NOMO-1 treated with dmso at 0.1 percent for 144 hours (cell line): ENCODE measurements around the gene AQP1.

Experiments
- DNase-seq: peaks from one replicate; lab custom pipeline; 2025; ENCODE audit not compliant: unreplicated experiment; lab: John Stamatoyannopoulos, UW

AQP1 gene

DNA sequence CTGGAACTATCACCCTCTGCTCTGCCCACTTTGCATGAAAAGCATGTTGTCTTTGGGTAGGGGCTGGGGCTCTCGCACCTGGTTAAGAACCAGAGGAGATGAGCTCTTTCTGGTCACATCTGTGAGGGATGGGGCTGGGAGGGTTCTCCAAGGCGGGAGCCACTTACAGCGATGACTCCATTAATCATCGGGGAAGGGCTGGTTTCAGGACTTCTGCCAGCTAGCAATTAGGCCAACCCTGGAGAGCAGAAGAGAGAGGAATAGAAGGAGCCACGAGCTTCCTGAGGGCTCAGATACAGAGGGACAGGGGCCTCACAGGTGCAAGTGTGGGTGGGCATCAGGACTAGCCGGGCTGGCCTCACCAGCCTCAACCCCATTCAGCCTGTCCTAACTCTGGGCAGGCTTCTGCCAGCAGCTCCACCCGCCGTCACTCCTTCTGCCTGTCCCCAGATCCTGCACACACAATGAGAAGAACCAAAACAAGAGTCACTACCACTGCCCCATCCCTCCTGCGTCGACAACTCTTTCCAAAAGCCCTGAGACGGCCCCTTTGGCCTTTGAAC lies 8.4 kb downstream of the AQP1 start:
- DNase-seq = no peak

DNA sequence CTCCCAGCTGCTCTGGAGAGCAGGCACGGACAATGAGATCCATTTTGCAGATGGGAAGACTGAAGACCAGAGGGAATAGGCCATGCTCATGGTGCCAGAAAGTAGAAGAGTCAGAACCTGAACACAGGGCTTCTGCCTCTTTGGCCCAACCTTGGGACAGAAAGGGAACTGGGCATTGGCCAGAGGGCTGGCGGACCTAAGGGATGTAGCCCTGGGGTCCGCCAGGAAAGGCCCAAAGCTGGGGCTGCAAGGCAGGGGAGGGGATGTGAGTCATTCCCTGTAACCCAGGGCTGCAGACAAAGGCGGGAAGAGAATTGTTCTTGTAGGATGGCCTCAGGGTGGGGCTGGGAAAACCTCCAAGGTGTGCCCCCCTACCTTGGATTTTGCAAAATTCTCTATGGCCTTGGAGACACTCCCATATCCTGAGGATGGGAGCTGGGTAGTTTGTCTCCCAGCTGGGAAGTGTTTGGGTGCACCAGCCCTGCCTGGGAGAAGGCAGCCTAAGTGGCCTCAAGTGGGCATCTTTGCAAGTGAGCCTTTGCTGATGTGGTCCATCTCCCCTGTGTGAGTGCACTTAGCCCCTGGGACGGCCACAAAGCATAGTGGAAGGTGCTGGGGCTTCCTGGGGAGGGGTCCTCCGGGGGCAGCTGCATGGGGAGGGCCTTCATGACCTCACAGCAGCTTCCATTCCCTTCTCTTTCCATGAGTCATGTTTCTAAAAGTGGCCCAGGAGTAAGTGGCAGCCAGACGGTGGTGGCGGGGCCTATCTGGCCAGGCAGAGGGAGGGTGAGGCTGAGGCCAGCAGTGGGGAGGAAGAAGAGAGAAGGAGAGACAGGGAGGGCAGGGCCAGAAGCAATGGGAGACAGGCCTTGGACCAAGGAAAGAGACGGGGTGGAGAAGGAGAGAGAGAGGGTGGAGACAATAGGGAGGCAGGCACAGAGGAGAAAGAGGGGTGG lies 9.2 kb downstream of the AQP1 start:
- DNase-seq = no peak

DNA sequence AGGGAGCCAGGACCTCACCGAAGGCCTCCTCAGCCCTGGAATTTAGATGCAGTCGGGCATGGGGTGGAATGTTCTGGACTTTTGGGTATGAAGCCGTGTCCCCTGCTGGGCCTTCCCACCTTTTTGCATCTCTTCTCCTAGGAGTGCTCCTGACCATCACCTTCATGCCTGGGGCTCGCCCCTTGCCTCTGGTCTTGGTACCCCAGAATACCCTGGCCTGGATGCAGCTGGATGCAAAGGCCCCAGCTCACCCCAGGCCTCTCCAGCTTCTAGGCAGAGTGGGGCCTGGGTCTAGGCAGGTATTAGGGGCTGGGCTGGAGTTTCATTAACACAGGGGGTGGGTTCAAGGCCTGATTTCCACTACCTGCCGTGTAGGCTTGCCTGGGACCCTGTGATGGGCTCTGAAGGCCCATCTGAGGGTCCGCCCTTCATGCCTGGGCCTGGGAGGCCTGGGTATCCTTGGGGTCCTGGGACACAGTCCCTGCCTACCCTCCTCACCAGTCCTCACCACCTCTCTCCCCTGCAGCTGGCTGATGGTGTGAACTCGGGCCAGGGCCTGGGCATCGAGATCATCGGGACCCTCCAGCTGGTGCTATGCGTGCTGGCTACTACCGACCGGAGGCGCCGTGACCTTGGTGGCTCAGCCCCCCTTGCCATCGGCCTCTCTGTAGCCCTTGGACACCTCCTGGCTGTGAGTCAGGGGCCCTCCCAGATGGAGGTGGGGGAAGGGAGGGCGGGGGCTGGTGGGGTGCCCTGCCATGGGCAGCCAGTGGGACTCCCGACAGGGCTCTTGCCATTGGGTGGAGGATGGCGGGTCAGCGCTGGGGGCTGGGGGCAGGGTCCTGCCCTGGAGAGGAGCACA lies 10.1 kb downstream of the AQP1 start:
- DNase-seq = no peak

DNA sequence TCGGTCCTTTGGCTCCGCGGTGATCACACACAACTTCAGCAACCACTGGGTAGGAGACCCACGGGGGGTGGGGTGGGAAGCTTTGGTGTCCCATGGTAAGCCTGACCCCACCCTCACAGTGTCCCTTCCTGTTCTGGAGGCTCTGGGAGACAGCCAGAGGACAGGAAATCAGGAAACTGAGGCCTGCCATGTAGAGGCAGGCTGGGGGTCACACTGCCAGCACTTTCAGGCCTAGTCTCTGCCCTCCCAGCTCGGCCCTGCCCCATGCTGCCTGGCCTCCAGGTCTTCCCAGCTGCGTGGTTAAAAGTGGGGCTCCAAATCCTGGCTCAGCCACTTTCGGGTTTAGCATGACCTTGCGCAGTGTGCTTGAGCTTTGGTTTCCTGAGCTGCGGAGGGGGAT lies 10.9 kb downstream of the AQP1 start:
- no peak for DNase-seq

DNA sequence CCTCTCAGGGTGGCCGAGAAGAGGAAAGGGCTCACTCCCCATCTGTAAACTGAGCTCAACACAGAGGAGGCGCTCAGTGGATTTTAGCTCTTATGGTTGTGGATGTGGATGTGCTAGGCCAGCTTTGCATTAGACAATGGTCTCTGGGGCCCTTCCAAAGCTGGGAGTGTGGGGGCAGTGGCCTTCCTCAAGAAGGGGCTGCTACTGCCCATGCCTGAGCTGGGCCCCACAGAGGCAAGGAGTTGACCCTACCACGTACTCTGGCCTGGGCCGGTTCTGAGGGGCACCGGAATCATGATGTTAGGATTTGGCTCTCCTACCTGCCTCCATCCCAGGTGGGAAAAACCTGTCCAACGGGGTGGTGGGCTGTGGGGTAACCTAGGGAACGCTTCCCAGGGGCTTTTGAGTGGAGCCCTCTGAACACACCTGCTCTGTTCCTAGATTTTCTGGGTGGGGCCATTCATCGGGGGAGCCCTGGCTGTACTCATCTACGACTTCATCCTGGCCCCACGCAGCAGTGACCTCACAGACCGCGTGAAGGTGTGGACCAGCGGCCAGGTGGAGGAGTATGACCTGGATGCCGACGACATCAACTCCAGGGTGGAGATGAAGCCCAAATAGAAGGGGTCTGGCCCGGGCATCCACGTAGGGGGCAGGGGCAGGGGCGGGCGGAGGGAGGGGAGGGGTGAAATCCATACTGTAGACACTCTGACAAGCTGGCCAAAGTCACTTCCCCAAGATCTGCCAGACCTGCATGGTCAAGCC lies 11.5 kb downstream of the AQP1 start:
- DNase-seq = no peak

DNA sequence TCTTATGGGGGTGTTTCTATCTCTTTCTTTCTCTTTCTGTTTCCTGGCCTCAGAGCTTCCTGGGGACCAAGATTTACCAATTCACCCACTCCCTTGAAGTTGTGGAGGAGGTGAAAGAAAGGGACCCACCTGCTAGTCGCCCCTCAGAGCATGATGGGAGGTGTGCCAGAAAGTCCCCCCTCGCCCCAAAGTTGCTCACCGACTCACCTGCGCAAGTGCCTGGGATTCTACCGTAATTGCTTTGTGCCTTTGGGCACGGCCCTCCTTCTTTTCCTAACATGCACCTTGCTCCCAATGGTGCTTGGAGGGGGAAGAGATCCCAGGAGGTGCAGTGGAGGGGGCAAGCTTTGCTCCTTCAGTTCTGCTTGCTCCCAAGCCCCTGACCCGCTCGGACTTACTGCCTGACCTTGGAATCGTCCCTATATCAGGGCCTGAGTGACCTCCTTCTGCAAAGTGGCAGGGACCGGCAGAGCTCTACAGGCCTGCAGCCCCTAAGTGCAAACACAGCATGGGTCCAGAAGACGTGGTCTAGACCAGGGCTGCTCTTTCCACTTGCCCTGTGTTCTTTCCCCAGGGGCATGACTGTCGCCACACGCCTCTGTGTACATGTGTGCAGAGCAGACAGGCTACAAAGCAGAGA lies 12.2 kb downstream of the AQP1 start:
- DNase-seq = no peak

DNA sequence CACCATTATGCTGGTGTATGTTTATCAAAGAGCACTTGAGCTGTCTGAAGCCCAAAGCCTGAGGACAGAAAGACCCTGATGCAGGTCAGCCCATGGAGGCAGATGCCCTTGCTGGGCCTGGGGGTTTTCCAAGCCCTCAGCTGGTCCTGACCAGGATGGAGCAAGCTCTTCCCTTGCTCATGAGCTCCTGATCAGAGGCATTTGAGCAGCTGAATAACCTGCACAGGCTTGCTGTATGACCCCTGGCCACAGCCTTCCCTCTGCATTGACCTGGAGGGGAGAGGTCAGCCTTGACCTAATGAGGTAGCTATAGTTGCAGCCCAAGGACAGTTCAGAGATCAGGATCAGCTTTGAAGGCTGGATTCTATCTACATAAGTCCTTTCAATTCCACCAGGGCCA lies 13.0 kb downstream of the AQP1 start:
- no peak for DNase-seq

DNA sequence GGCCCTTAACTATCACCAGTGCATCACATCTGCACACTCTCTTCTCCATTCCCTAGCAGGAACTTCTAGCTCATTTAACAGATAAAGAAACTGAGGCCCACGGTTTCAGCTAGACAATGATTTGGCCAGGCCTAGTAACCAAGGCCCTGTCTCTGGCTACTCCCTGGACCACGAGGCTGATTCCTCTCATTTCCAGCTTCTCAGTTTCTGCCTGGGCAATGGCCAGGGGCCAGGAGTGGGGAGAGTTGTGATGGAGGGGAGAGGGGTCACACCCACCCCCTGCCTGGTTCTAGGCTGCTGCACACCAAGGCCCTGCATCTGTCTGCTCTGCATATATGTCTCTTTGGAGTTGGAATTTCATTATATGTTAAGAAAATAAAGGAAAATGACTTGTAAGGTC lies 13.5 kb downstream of the AQP1 start:
- DNase-seq = no peak

DNA sequence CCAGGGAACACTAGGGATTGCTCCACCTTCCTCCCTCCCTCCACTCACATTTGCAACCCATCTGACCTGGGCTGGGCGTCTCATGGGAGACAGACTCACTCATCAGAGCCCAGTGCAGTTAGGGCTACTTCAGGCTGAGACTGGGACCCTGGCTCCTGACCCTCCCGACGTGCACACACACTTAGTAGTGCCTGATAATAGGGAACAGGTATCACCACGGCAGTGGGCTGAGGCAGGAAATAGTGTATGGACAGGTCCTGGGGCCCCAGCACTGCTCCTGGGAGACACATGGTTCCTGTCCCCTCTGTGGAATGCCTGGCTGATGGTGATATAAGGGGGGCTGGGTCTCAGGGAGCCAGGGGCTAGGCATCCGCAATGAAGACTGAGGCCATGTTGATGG lies 14.3 kb downstream of the AQP1 start:
- DNase-seq = no peak

DNA sequence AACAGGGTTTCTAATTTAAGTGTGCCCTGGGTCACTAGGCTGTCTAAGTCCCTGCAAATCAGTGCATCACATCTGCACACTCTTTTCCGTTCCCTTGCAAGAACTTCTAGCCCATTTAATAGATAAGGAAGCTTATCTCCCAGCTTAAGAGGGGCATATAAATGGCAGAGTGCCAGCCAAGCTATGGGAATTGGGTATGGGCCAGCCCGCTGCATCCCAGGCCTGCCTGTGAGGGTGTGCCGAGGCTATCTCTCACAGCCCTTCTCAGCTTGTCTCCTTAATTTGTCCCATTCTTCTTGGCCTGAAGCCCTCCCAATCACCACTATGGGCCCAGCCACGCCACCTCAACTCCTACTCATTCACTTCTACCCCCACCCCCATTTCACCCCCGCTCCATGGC lies 14.7 kb downstream of the AQP1 start:
- no peak for DNase-seq

DNA sequence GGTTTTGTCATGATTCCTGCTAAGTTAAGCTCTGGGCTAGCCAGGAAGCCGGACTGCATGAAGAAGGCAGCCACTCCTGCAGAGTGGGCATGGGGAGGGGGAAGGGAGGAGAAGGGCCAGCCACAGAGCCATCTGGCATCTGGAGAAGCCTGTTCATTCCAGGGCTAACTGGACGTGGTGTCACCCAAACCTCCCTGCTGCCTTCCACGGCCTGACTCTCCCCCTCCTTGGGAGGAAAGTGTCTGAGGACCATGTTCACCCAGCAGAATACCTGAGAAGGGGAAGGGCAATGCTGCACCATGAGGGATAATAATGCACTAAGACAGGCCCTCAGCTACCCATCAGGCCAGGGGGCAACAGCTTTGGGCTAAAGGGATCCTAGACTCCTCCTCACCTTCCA lies 15.4 kb downstream of the AQP1 start:
- DNase-seq = no peak

DNA sequence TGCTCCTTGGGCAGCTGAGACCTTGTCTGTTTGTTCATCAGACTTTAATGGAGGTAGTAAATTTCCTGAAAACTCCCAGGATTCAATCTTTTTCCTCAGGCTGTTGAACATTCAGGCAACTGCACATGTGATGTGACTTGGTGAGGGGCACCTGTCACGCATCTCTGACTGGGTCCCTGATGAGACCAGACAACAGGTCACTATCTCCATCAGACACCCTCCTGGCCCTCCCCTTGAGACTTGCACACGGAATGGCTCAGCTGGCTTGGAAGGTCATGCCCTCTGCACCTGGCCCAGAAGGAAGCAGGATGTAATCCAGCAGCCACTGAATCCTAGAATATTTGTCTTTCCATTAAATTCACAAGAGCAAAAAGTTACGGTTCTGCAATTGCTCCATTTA lies 15.9 kb downstream of the AQP1 start:
- no peak for DNase-seq

DNA sequence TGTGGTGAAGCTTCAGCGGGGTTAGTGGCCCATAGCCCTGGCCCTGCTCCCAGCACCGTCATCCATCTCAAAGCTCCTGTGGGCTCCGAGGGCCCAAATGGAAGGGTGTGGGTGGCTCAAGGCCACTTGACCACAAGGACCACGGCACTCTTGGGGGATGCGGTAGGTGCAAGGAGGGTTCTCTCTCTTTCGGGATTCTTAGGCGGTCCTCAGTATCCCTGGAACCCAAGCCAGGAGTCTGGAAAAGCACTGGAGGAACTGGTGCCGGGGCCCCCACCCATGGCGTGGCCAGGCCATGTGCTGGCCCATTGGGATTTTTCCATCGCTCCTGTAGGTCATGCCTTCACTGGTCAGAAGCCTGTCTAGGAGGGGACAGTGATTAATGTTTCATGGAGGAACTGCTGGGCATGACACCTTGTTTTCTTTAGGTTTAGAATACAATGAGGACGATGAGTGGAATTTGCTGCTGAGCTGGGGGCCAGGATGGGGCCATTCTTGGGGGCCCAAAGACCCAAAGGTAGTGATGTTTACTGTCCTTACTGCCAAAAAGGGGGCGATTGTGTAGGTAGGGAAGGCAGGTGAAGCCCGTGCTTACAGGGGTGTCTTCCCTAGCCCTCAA lies 16.7 kb downstream of the AQP1 start:
- DNase-seq = no peak

DNA sequence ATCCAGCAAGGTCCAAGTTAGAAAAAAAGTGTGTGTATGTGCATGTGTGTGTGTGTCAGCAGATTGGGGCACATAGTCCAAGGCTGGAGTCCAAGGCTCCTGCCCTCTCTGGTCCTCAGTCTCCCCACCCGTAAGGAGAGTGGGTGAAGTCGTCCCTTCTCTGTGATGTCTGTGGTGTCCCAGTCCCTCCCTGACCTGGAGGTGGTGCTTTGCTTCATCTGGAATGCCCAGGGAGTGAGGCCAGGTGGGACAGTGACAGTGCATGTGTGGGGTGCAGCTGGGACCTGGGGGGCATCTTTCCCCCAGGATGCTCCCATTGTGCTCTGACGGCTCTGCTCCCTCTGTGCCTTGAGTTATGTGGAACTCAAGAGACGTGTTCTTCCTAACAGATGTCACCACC lies 18.0 kb downstream of the AQP1 start:
- DNase-seq = no peak

DNA sequence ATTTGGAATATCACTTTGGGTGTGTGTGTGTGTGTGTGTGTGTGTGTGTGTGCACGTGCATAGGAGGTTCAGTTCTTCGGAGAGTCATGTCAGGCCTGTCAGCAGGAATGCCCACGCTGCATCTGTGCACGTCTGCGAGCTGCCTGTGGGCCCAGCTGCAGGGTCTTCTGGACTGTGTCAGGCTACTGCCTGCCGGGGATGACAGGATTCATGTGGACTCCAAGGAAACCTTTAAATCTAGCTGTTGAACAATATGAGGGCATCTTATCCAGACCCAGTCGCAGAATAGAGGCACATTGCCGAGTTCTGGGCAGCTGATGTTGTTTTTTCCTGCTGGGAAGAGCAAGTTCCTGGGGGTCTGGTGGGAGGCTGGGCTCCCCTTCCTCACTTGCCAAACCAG lies 19.0 kb downstream of the AQP1 start:
- DNase-seq = no peak

DNA sequence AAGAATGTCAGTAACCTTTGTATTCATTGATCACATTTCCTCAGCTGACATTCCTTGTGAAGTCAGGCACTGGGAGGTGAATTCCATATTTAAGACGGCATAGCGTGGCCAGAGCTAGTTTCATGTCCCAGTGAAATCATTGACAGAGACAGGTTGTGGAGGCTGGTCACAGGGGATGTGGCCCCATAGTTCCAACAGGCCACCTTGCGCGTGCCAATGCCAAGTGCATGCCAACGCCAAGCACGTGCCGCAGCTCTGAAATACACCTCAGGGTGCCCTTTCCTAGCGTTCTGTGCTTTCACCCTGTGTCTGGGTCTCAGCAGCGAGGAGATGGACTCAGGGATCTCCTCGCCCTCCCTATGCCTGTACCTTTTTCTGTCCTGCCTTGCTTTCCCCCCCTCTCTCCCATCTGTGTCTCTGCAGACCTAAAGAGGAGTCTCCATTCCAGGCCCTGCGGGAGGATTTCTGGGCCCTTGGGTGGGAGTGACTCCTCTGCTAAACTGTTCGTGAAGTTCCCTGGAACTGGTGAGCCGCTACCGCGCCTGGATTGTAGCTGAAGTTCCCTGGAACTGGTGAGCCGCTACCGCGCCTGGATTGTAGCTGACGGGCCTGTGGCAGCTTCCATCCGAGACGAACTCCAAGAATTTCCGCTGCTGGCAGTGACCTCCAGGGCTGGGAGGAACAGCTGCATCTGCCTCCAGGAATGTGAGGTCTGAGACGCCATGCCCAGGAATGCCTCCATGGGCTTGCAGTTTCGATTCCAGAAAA lies 19.7 kb downstream of the AQP1 start:
- DNase-seq = no peak

DNA sequence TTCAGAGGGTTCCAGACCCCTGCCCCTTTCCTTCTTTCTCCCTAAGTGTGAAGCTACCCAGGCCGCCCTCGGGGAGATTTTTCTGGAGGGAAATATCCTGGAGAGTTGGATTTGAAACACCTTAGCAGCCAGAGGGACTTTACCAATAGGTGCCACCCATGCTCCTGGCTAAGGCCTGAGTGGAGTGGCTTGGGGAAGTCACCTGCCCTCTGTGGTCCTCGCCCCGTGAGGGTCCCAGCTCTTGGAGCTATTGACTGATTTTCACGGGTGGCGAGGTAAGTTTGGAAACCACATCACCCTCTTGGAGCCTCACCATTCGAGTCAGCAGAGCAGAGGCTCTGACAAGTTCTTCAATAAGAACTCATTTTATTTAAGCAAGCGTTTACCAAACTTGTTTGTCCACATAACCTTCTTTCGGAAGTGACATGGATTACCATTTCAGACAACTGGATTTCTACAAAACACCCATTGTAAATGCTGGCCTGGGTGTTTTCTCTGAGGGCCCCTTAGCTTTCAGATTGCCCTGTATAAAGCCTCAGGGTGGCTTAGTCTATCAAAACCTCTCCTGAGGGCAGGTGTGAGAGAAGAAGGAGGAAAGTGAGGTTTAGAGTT lies 20.4 kb downstream of the AQP1 start:
- no peak for DNase-seq

DNA sequence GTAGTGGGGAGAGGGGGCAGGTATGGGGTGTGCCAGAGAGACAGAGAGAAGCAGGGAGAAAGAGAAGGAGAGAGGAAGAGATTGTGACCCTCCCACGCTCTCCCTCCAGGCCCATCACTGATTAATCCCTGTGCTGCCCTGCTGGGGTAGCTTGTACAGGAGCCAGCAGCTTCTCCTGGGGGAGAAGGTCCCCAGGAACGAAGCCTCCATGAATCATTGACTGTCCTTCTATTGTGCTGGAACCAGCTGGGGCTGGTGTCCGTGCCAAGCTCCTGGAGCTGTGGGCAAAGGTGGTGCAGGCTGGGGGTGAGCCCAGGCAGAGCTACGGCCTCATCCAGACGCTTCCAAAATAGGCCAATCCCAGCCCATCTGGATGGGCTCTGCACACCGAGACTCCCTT lies 20.9 kb downstream of the AQP1 start:
- no peak for DNase-seq
